CD4-positive, alpha-beta T cell treated with Interleukin-2 at 100 ng/mL for 4 hours (primary cell): Measurements from ENCODE around the gene ZFYVE21.

Experiments
- DNase-seq: peaks from one replicate; pipeline ENCODE4 v3.0.0-alpha.2; 2020; ENCODE audit warnings: low spot score

ZFYVE21 gene

GRCh38 chr14:103725001-103725682 lies 9.5 kb downstream of the ZFYVE21 start:
- DNase-seq: no peak

- no peak for DNase-seq
These were observed 10.3 kb downstream of the ZFYVE21 start for GRCh38 chr14:103725739-103726395.

- DNase-seq: no peak
These were observed 10.9 kb downstream of the ZFYVE21 start for GRCh38 chr14:103726474-103726873.

- DNase-seq: no peak
These were observed 11.8 kb downstream of the ZFYVE21 start for GRCh38 chr14:103727313-103727980.

- DNase-seq: no peak
These were observed 12.5 kb downstream of the ZFYVE21 start for GRCh38 chr14:103728141-103728540.

GRCh38 chr14:103728721-103729120 lies 13.1 kb downstream of the ZFYVE21 start:
- DNase-seq: no peak

GRCh38 chr14:103729496-103730448 lies 14.2 kb downstream of the ZFYVE21 start:
- DNase-seq: no peak

GRCh38 chr14:103730490-103731035 lies 15.0 kb downstream of the ZFYVE21 start:
- no peak for DNase-seq

- no peak for DNase-seq
These were observed 15.9 kb downstream of the ZFYVE21 start for GRCh38 chr14:103731481-103731880.

GRCh38 chr14:103731916-103732867 lies 16.6 kb downstream of the ZFYVE21 start:
- no peak for DNase-seq

GRCh38 chr14:103732868-103733620 lies 17.4 kb downstream of the ZFYVE21 start:
- no peak for DNase-seq

GRCh38 chr14:103733651-103734050 lies 18.0 kb downstream of the ZFYVE21 start:
- DNase-seq: no peak

- DNase-seq: no peak
These were observed 18.7 kb downstream of the ZFYVE21 start for GRCh38 chr14:103734081-103734888.

GRCh38 chr14:103735022-103735421 lies 19.4 kb downstream of the ZFYVE21 start:
- no peak for DNase-seq

GRCh38 chr14:103735439-103735814 lies 19.8 kb downstream of the ZFYVE21 start:
- DNase-seq: no peak

- DNase-seq: no peak
These were observed 20.4 kb downstream of the ZFYVE21 start for GRCh38 chr14:103735815-103736545.

- no peak for DNase-seq
These were observed 21.2 kb downstream of the ZFYVE21 start for GRCh38 chr14:103736546-103737431.
